Pulmonary artery endothelial cell (primary cell): ENCODE measurements around the gene MPST. TPM values are rescaled to one million over a fixed set of nuclear protein-coding genes. Genes with fewer than 3 reads are reported as not detected.
A peak's percentile ranks its signal among the peaks of the same experiment; 100 is the strongest.

Experiments
- DNase-seq: peaks from one replicate; pipeline ENCODE4 v3.0.0-alpha.2; 2011; ENCODE audit warnings: low read depth, low spot score
- total RNA-seq: library from RNA; depleted of rRNA; stranded (reverse); fragments of >200 nt; gene quantifications from 2 replicates; pipeline ENCODE4 v1.2.3, GENCODE V29; 2014

MPST gene
- total RNA-seq, 1 donor from 2014 or later = 148 TPM

DNA sequence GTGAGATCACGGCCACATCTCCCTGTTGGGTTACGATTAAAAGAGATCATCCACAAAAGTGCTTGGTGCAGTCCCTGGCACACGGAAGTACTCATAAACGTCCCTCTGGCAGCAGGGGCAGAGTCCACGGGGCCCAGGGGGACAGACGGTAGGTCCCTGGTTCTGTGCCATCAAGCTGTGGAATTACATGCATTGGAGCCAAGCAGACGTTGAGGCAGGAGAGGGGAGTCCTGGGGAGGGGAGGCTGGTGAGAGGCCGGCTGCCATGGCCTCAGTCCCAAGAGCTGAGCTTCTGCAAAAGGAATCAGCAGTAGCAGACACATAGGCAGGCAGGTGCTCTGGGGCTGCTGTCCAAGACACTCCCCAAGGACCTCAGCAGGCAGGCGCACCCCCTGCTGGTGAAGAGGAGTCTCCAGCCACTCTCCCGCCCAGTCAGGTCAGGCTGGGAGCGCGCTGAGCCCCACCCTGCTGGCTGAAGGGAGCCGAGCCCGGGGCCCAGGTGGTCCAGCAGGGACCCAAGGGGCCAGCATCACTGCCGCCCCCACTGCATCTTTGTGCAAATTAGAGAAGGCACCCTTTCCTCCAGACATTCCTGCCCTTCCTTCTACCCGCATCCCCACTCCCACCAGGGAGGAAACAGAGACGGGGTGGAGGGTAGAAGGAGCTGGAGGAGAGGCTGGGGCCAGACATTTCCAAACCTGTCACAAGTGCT is 24.4 kb downstream of the MPST start:
- no peak for DNase-seq

GRCh38 chr22:37044634-37045625 is 25.4 kb downstream of the MPST start:
- no peak for DNase-seq

GRCh38 chr22:37045958-37046357 is 26.4 kb downstream of the MPST start:
- no peak for DNase-seq

DNA sequence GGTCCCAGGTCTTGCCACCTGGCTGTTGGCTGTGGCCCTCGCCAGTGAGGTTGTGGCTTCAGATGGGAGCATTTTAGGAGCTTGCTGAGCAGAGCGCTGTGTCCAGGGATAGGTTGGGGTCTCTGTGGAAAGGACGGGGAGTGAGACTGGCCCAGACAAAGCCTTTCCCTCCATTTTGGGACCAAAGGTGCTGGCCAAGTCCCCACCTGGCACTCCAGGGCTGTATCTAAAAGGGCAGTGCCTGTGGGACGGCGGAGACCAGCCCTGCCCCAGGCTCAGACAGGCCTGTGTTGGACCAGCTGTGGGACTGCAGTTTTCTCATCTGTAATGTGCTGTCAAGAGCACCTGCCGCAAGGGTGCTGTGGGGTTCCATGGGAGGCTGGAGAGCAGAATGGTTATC is 27.0 kb downstream of the MPST start:
- no peak for DNase-seq

DNA sequence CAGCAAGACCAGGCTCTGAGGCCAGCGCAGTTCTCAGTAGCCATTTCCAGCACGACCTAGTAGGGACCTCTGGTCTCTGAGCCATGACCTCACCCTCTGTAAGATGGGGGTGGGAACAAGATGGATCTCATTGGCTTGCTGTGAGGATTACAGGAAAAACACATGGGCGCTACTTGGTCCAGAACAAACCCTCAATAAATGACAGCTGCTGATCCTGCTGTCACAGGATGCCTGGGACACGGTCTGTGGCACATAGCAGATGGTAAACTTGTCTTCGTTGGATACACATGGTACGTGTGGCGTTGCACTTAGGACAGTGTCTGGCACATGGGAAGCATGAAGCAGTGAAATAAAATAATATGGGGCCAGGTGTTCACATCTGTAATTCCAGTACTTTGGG is 27.5 kb downstream of the MPST start:
- DNase-seq = no peak

- no peak for DNase-seq
These were observed 28.6 kb downstream of the MPST start for GRCh38 chr22:37048133-37048532.

GRCh38 chr22:37049224-37049623 is 29.7 kb downstream of the MPST start:
- DNase-seq = no peak

DNA sequence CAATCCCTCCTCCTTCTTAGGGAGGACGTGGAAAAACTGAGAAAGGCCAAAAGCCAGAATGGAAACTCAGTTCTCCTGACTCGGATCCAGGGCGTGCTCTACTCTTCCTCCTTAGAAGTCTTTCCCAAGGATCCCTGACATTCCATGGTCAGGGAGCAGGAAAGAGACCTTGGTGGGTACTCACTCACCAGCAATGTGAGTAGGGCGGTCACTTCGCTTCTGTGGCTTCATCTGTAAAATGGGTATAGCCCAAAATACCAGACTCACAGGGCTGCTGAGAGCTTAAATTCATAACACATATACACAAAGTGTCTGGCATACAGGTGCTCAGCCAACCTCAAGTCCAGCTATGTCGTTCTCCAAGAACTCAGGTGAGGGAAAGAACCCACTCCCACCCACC is 31.4 kb downstream of the MPST start:
- DNase-seq = no peak

GRCh38 chr22:37051391-37052385 is 32.1 kb downstream of the MPST start, which contains the start of gene KCTD17:
KCTD17 (plus strand) TSS chr22:37051742; CDS start chr22:37051761, 19 bp downstream.
- peak; percentile 10 for DNase-seq

GRCh38 chr22:37052386-37053309 is 33.1 kb downstream of the MPST start:
- DNase-seq = no peak

- no peak for DNase-seq
These were observed 33.9 kb downstream of the MPST start for GRCh38 chr22:37053310-37054055.

DNA sequence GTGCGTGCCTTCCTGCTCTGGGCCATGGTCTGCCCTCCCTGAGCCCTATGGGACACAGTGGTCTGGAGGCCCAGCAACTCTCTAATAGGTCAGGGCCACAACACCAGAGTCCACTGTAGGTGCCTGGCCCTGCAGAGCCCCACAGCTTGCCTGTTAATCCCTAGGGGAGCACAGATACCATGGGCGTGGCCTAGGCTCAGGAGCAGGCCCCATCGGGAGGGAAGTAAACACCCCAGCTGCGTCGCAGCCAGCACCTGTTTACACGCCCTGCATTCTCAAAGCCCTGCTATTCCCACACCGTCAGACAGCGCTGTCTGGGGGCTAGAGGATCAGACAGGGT is 34.5 kb downstream of the MPST start:
- no peak for DNase-seq

DNA sequence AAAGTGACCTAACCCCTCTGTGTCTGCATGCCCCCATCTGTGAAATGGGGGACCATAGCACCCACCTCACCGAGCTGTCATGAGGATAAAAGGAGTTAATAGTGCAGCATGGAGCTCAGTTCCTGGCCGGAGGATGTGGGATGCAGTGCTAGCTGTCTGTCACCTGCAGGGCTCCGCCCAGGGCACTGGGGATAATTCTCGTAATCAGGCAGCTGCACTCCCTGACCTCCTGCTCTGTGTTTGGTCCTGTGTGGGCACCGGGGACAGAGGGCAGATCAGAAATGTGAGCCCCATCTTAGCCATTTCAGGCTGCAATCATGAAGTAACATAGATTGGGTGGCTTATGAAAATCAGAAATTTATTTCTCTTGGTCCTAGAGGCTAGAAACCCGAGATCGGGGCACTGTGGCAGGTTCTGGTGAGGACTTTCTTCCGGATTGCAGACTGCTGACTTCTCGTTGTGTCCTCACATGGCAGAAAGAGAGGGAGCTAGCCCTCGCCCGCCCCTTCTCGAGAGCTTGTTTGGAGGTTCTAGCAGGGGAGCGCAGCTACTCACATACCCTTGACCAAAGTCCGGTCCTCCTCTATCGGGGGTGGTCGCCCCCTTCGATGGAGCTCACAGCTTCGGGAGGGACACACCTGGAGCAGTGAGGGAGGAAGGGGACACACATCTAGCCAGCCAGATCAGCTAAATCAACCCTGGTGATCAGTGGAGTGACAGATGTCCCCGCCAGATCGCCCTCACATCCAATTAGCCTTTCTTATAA is 35.2 kb downstream of the MPST start:
- no peak for DNase-seq

DNA sequence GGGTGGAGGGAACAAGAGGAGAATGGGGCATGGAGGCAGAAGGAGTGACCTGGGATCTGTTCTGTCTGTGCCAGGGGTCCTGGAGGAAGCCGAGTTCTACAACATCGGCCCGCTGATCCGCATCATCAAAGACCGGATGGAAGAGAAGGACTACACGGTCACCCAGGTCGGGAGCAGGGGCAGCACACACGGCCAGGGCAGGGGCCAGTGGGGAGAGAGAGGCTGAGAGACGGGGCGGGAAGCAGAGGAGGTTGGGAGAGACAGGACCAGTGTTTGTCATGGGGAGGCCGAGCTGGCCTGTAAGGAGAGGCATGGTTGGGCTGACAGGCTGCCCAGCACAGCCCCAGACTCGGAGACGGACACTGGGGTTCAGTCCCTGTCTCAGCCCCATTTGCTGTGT is 36.7 kb downstream of the MPST start:
- no peak for DNase-seq

GRCh38 chr22:37057226-37057625 is 37.7 kb downstream of the MPST start:
- DNase-seq = no peak

- DNase-seq = no peak
These were observed 38.4 kb downstream of the MPST start for GRCh38 chr22:37057796-37058510.

DNA sequence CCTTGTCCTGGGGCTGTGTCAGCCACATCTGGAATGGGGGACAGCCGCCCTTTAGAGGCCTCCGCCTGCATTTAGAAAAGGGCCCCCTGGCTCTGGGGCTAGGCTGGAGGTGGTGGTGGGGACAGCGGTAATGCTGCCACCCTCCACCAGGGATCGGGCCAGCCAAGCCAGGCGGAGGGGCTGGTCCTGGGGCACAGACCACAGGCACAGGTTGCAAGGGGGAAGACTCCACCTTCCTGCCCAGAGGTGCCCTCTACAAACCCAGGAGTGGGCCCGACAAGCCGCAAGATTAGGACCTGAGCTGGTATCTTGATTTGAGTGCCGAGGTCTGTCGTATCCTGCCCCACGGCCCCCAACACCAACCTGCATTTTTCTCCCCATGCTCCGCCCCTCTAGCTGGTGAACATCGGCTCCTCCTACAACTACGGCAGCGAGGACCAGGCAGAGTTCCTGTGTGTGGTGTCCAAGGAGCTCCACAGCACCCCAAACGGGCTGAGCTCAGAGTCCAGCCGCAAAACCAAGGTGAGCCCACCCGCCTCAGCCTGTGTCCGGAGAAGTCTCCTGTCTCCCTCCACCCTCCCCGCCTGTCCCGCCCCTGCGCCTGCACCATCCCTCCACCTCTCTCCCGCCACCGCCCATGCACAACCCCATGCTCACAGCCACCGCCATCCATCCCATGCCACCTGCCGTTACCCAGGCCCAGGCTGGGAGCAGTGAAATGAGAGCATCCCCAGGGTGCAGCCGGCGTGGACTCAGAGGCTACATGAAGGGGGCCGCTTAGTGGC is 39.6 kb downstream of the MPST start:
- DNase-seq = no peak
